HCT116 (cell line): ENCODE data around the gene PPP1R27. TPM values are rescaled to one million over a fixed set of nuclear protein-coding genes. Genes with fewer than 3 reads are reported as not detected.
A peak's percentile ranks its signal among the peaks of the same experiment; 100 is the strongest.

Source experiments
- ATAC-seq: fragments of 200-7000 bp; cut with Tn5 transposase; 2 replicates; pipeline ENCODE4 v1.9.1; 2020; ENCODE audit warnings: mild to moderate bottlenecking, moderate library complexity
- BruUV-seq: library from RNA; stranded (reverse); fragments of 400-500 nt; replicated peaks from 2 replicates; lab custom pipeline; 2021; lab: Mats Ljungman, UMichigan
- CTCF ChIA-PET: fragments of 300-600 bp; sonication (Branson Sonifier 250); formaldehyde crosslinking; loops from one replicate; lab custom pipeline; 2021; ENCODE audit warnings: antibody characterized with exemption; lab: Charles Lee
- POLR2A ChIA-PET: fragments of 300-600, 350-600 bp; sonication (Branson Sonifier 250); formaldehyde crosslinking; loops from one replicate; lab custom pipeline; 2021; ENCODE audit warnings: antibody characterized with exemption; lab: Charles Lee
- RAD21 ChIA-PET, 2 experiments: fragments of 300-600 bp; sonication (Branson Sonifier 250); formaldehyde crosslinking; loops; one replicate each; lab custom pipeline; 2023; ENCODE audit warnings: low total read pairs in 2 of 2; ENCODE audit not compliant: uncharacterized antibody in 2 of 2, unreplicated experiment in 2 of 2, low non-redundant PET in 1 of 2; lab: Charles Lee
- DNase-seq: peaks from one replicate; pipeline ENCODE4 v3.0.0-alpha.2; 2010; ENCODE audit warnings: low read depth, low spot score
- H2AFZ ChIP-seq: fragments of 200-600 bp; shearing (Covaris generic), sonication (generic); 2 replicates; pipeline ENCODE4 v1.6.1; 2017; ENCODE audit warnings: low read depth, mixed run types, mixed read lengths, antibody characterized with exemption, low read length; ENCODE audit not compliant: poor library complexity, severe bottlenecking
- H3K27ac ChIP-seq: 2 replicates; pipeline ENCODE4 v1.5.1; 2012; ENCODE audit warnings: low read depth, low read length
- H3K27me3 ChIP-seq: fragments of 200-600 bp; sonication (generic); 2 replicates; pipeline ENCODE4 v1.6.1; 2016; ENCODE audit warnings: mixed run types, low read length, mixed read lengths; ENCODE audit not compliant: insufficient read depth
- H3K36me3 ChIP-seq, 2 experiments: fragments of 200-500 bp in 1 of 2; fragments of 200-600 bp in 1 of 2; sonication (Bioruptor generic) in 1 of 2; sonication (generic) in 1 of 2; 2 replicates each; pipeline versions ENCODE4 v1.5.1 to v1.6.1; 2014 to 2016; ENCODE audit warnings: low read length in 2 of 2, inconsistent platforms in 1 of 2, mixed read lengths in 1 of 2, mixed run types in 1 of 2; ENCODE audit not compliant: insufficient read depth in 2 of 2, control insufficient read depth in 1 of 2
- H3K4me1 ChIP-seq, 2 experiments: fragments of 200-600 bp in 1 of 2; sonication (generic) in 1 of 2; 2 replicates each; pipeline versions ENCODE4 v1.5.1 to v1.6.1; 2012 to 2017; ENCODE audit warnings: low read length in 2 of 2, inconsistent platforms in 1 of 2, mild to moderate bottlenecking in 1 of 2, mixed read lengths in 1 of 2, mixed run types in 1 of 2, moderate library complexity in 1 of 2; ENCODE audit not compliant: insufficient read depth in 2 of 2, control insufficient read depth in 1 of 2
- H3K4me2 ChIP-seq: fragments of 200-600 bp; sonication (generic); 2 replicates; pipeline ENCODE4 v1.6.1; 2017; ENCODE audit warnings: mixed run types, low read length, mixed read lengths
- H3K4me3 ChIP-seq, 2 experiments: fragments of 200-600 bp in 1 of 2; sonication (generic) in 1 of 2; replicated peaks in 1 of 2; 2 replicates each; pipeline ENCODE4 v1.5.1; 2011 to 2016; ENCODE audit warnings: low read length in 2 of 2, control low read depth in 1 of 2, low read depth in 1 of 2, mild to moderate bottlenecking in 1 of 2, mixed read lengths in 1 of 2, mixed run types in 1 of 2
- H3K79me2 ChIP-seq: fragments of 200-600 bp; sonication (generic); 2 replicates; pipeline ENCODE4 v1.6.1; 2017; ENCODE audit warnings: mild to moderate bottlenecking, mixed run types, low read length, moderate library complexity, mixed read lengths; ENCODE audit not compliant: insufficient read depth
- H3K9ac ChIP-seq: fragments of 200-600 bp; sonication (generic); 2 replicates; pipeline ENCODE4 v1.6.1; 2016; ENCODE audit warnings: low read length, mixed read lengths
- H3K9me2 ChIP-seq: fragments of 200-600 bp; sonication (generic), shearing (Covaris generic); 2 replicates; pipeline ENCODE4 v1.6.1; 2017; ENCODE audit warnings: mixed run types, mild to moderate bottlenecking, moderate library complexity; ENCODE audit not compliant: insufficient read depth
- H3K9me3 ChIP-seq, 2 experiments: fragments of 200-500 bp in 1 of 2; fragments of 200-600 bp in 1 of 2; sonication (Bioruptor generic) in 1 of 2; sonication (generic) in 1 of 2; 2 replicates each; pipeline ENCODE4 v1.6.1; 2014 to 2017; ENCODE audit warnings: low read length in 2 of 2, mixed read lengths in 2 of 2, inconsistent platforms in 1 of 2, low read depth in 1 of 2, mild to moderate bottlenecking in 1 of 2, mixed run types in 1 of 2, moderate library complexity in 1 of 2; ENCODE audit not compliant: control insufficient read depth in 1 of 2, insufficient read depth in 1 of 2
- H4K20me1 ChIP-seq: fragments of 200-600 bp; sonication (generic), shearing (Covaris generic); 2 replicates; pipeline ENCODE4 v1.6.1; 2017; ENCODE audit warnings: mixed run types, mild to moderate bottlenecking, moderate library complexity; ENCODE audit not compliant: insufficient read depth
- ATF3 ChIP-seq: IDR thresholded peaks from 2 replicates; pipeline ENCODE4 v1.6.1; 2012
- CBX3 ChIP-seq: IDR thresholded peaks from 2 replicates; pipeline ENCODE4 v1.6.1; 2012; ENCODE audit warnings: low read depth
- FOSL1 ChIP-seq: IDR thresholded peaks from 2 replicates; pipeline ENCODE4 v1.6.1; 2012; ENCODE audit warnings: low read depth
- POLR2AphosphoS5 ChIP-seq: IDR thresholded peaks from 2 replicates; pipeline ENCODE4 v1.6.1; 2011; ENCODE audit warnings: mild to moderate bottlenecking, low read depth, low read length, moderate library complexity
- RAD21 ChIP-seq: IDR thresholded peaks from 2 replicates; pipeline ENCODE4 v1.6.1; 2012; ENCODE audit warnings: low read depth, mild to moderate bottlenecking
- SRF ChIP-seq: IDR thresholded peaks from 2 replicates; pipeline ENCODE4 v1.6.1; 2012; ENCODE audit warnings: low read depth
- YY1 ChIP-seq: IDR thresholded peaks from 2 replicates; pipeline ENCODE4 v1.6.1; 2011; ENCODE audit warnings: low read length, low read depth, moderate library complexity, mild to moderate bottlenecking; ENCODE audit not compliant: insufficient replicate concordance; ENCODE audit errors: extremely low read depth
- intact Hi-C: fragments of 100-400 bp; cut with micrococcal nuclease; formaldehyde crosslinking; loops from 2 replicates; pipeline ENCODE4 v1.10.0; 2022
- total RNA-seq: library from RNA; stranded (reverse); gene quantifications from one replicate; pipeline ENCODE4 v1.2.1, GENCODE V29; 2021; ENCODE audit not compliant: unreplicated experiment
- TF ChIP-seq, protein P1 (sequence below): IDR thresholded peaks from 2 replicates; pipeline ENCODE4 v1.6.1; 2012; ENCODE audit warnings: low read depth
- TF ChIP-seq, protein P2 (sequence below): IDR thresholded peaks from 2 replicates; pipeline ENCODE4 v1.6.1; 2011; ENCODE audit warnings: mild to moderate bottlenecking, low read length, moderate library complexity; ENCODE audit not compliant: insufficient replicate concordance; ENCODE audit errors: extremely low read depth

The PPP1R27 gene
- total RNA-seq, 1 experiment from 2014 or later = not detected

DNA sequence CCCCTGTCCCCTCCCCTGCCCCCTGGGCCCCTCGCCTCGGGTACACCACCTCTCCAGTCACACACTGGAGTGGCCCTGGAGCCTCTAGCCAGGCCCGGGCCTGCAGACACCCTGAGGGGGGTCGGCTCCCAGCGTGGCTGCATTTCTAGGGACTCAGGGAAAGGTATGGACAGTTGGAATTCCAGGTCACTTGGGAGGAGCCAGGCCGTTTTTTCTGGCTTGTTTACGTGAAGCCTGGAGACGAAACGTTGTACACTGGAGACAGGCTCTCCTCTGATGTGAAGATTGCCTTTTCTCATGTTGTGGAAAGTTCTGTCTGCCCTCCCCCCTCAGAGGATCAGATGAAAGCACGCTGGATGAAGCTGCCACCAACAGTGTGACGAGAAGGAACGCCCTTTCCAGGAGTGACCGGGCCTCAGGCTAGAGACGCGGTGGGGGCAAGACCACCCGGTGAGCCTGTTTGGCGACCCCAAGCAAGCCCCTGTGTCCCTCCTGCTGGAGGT lies 4.0 kb upstream of the PPP1R27 start:
- H3K79me2 ChIP-seq = peaks cover 9% of the 10 kb centered on the region; the same call in 1 of the 2 replicates
- ChIA-PET POLR2A (no interaction called here), CTCF (no interaction called here), RAD21 (no interaction called here)
- DNase-seq (no peak), ATAC-seq (no peak)
- no peak overlapping the region for H3K4me2 ChIP-seq
- TF ChIP-seq POLR2AphosphoS5 (no peak), YY1 (no peak), FOSL1 (no peak), RAD21 (no peak), ATF3 (no peak)
- H4K20me1 ChIP-seq = no peaks in the 10 kb centered on the region
- H3K27me3 ChIP-seq = no peaks in the 10 kb centered on the region
- no peak overlapping the region for H3K9ac ChIP-seq
- H3K4me3 ChIP-seq = no peak overlapping the region
- H3K9me3 ChIP-seq = no peaks in the 10 kb centered on the region
- H3K9me2 ChIP-seq = no peaks in the 10 kb centered on the region
- H3K36me3 ChIP-seq = peaks cover 4 to 15% of the 10 kb centered on the region in 2 experiments; a peak in 2 of 4 replicates
- H2AFZ ChIP-seq = no peak overlapping the region
- peaks cover 6 to 10% of the 10 kb centered on the region in 2 experiments; a peak in 3 of 4 replicates for H3K4me1 ChIP-seq
- H3K27ac ChIP-seq = no peak overlapping the region
- no TSS peak for BruUV-seq
- intact Hi-C loops = no loop called here

DNA sequence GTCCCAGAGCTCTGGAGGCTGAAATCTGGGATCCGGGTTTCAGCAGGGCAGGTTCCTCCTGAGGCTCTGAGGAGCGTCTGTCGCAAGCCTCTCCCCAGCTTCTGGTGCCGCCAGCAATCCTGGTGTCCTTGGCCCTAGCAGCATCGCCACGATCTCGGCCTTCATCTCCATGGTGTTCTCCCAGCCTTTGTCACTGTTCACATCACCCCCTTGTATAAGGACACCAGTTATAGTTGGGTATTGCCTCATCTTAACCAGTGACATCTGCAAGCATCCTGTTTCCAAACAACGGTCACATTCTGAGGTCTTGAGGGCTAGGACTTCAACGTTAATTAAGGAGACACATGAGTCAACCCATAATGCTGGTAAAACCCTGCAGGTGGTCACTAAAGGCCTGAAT lies 2.8 kb upstream of the PPP1R27 start:
- ATAC-seq (no peak), DNase-seq (no peak)
- POLR2A ChIA-PET = interaction anchor here (0.8 kb wide), 1 partner anchor 12 kb away, joined by 3 read pairs; no protein-coding TSS in a partner anchor
- no peaks in the 10 kb centered on the region for H3K9me3 ChIP-seq
- no peaks in the 10 kb centered on the region for H3K9me2 ChIP-seq
- BruUV-seq = no TSS peak
- H3K36me3 ChIP-seq = 0 out of 4 replicates have a peak, but pooled peaks cover 0 to 7% of the 10 kb centered on the region in 2 experiments
- TF ChIP-seq RAD21 (no peak), SRF (no peak), CBX3 (no peak), YY1 (no peak)
- TF ChIP-seq, protein P1, sequence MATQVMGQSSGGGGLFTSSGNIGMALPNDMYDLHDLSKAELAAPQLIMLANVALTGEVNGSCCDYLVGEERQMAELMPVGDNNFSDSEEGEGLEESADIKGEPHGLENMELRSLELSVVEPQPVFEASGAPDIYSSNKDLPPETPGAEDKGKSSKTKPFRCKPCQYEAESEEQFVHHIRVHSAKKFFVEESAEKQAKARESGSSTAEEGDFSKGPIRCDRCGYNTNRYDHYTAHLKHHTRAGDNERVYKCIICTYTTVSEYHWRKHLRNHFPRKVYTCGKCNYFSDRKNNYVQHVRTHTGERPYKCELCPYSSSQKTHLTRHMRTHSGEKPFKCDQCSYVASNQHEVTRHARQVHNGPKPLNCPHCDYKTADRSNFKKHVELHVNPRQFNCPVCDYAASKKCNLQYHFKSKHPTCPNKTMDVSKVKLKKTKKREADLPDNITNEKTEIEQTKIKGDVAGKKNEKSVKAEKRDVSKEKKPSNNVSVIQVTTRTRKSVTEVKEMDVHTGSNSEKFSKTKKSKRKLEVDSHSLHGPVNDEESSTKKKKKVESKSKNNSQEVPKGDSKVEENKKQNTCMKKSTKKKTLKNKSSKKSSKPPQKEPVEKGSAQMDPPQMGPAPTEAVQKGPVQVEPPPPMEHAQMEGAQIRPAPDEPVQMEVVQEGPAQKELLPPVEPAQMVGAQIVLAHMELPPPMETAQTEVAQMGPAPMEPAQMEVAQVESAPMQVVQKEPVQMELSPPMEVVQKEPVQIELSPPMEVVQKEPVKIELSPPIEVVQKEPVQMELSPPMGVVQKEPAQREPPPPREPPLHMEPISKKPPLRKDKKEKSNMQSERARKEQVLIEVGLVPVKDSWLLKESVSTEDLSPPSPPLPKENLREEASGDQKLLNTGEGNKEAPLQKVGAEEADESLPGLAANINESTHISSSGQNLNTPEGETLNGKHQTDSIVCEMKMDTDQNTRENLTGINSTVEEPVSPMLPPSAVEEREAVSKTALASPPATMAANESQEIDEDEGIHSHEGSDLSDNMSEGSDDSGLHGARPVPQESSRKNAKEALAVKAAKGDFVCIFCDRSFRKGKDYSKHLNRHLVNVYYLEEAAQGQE = no peak
- TF ChIP-seq, protein P2, sequence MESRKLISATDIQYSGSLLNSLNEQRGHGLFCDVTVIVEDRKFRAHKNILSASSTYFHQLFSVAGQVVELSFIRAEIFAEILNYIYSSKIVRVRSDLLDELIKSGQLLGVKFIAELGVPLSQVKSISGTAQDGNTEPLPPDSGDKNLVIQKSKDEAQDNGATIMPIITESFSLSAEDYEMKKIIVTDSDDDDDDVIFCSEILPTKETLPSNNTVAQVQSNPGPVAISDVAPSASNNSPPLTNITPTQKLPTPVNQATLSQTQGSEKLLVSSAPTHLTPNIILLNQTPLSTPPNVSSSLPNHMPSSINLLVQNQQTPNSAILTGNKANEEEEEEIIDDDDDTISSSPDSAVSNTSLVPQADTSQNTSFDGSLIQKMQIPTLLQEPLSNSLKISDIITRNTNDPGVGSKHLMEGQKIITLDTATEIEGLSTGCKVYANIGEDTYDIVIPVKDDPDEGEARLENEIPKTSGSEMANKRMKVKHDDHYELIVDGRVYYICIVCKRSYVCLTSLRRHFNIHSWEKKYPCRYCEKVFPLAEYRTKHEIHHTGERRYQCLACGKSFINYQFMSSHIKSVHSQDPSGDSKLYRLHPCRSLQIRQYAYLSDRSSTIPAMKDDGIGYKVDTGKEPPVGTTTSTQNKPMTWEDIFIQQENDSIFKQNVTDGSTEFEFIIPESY = no peak
- no peak overlapping the region for H3K4me3 ChIP-seq
- H4K20me1 ChIP-seq = no peaks in the 10 kb centered on the region
- CTCF ChIA-PET = interaction anchor here (1.1 kb wide), 1 partner anchor 16 kb away, joined by 3 read pairs; no protein-coding TSS in a partner anchor
- H3K27ac ChIP-seq = no peak overlapping the region
- H3K4me1 ChIP-seq = peaks cover 6 to 17% of the 10 kb centered on the region in 2 experiments; a peak in 3 of 4 replicates
- H3K79me2 ChIP-seq = peaks cover 15% of the 10 kb centered on the region
- intact Hi-C loops = no loop called here
- H3K4me2 ChIP-seq = no peak overlapping the region
- 0 out of 2 replicates have a peak overlapping the region, but pooled peaks have one; percentile 12 for H3K9ac ChIP-seq
- no peak overlapping the region for H2AFZ ChIP-seq
- H3K27me3 ChIP-seq = no peaks in the 10 kb centered on the region
- RAD21 ChIA-PET = no interaction called here
